PFSK-1 (cell line): Measurements from ENCODE around the gene AHSP.

Experiments
- FOXP2 ChIP-seq: optimal IDR thresholded peaks from 2 replicates; pipeline ENCODE3; 2011; ENCODE audit warnings: borderline replicate concordance, control low read depth, inconsistent platforms; ENCODE audit not compliant: insufficient read depth; ENCODE audit errors: extremely low read length, extremely low read depth
- TAF1 ChIP-seq: IDR thresholded peaks from 2 replicates; pipeline ENCODE4 v1.6.1; 2012; ENCODE audit warnings: low read length, control low read depth, borderline replicate concordance; ENCODE audit not compliant: insufficient read depth

DNA sequence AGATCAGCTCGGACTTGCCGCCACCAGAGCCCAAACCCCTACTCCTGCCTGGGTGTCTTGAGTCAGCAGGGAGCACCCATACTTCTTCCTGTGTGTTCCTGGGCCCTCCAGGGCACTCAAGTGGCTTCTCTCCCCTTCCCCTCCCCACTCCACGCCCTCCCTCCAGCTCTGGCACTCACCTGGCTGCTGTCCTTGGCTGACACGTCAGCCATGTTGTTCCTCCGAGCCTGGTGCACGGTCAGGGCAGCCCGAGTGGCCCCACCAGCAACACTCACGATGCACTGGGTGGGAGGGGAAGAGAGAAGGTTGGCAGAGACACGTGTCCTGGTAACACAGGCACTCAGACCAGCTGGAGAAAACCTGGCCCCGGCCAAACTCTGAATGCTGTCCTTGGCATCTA is 31.0 kb upstream of the AHSP start:
- no peak for TF ChIP-seq FOXP2
- no peak for TF ChIP-seq TAF1
